ENCODE results near the gene KLK15. TPM values are rescaled to one million over a fixed set of nuclear protein-coding genes. Genes with fewer than 3 reads are reported as not detected.

Gene KLK15
- total and polyA plus RNA-seq, 10 of the 15 experiments (the other 5 are each of a cell fraction or from before 2014, with no cell fraction given) = 0.04 to 0.08 TPM; not detected in 8

DNA sequence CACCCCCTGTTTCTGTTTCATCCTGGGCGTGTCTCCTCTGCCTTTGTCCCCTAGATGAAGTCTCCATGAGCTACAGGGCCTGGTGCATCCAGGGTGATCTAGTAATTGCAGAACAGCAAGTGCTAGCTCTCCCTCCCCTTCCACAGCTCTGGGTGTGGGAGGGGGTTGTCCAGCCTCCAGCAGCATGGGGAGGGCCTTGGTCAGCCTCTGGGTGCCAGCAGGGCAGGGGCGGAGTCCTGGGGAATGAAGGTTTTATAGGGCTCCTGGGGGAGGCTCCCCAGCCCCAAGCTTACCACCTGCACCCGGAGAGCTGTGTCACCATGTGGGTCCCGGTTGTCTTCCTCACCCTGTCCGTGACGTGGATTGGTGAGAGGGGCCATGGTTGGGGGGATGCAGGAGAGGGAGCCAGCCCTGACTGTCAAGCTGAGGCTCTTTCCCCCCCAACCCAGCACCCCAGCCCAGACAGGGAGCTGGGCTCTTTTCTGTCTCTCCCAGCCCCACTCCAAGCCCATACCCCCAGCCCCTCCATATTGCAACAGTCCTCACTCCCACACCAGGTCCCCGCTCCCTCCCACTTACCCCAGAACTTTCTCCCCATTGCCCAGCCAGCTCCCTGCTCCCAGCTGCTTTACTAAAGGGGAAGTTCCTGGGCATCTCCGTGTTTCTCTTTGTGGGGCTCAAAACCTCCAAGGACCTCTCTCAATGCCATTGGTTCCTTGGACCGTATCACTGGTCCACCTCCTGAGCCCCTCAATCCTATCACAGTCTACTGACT, 21.4 kb upstream of the KLK15 start, which contains the start of gene KLK3:
KLK3 (plus strand) TSS at position 280 of the 775 bp plus-strand sequence; CDS start at position 321, 41 bp downstream.
- H3K27ac ChIP-seq (ENCODE audit: control insufficient read depth, insufficient read depth) = no peak within 1 kb of the TSS
- FAIRE-seq = no peak
- in situ Hi-C loops (cut with MboI) (no loop called here), intact Hi-C loops (cut with micrococcal nuclease; ENCODE audit: unreplicated experiment) (no loop called here)
- SMC1A ChIA-PET (ENCODE audit: uncharacterized antibody, unreplicated experiment) = no interaction called here
- H3K79me2 ChIP-seq (ENCODE audit: control insufficient read depth, insufficient read depth, low read length) = no peaks in the 10 kb centered on the region
- CTCF ChIA-PET = interaction anchor here (1.1 kb wide), 1 partner anchor 67 kb away, joined by 7 read pairs; no protein-coding TSS in a partner anchor
- ATAC-seq = no peak
- no peaks in the 10 kb centered on the region for H3K36me3 ChIP-seq (ENCODE audit: control insufficient read depth in 2 of 2, insufficient read depth in 2 of 2, low read length in 1 of 2)
- no TSS peak for BruUV-seq (replicated peaks)
- no peaks in the 10 kb centered on the region for H4K20me1 ChIP-seq (ENCODE audit: control insufficient read depth, insufficient read depth)
- no peak for DNase-seq (ENCODE audit: low read depth, low spot score)
- RAD21 ChIA-PET (ENCODE audit: unreplicated experiment) = interaction anchor here (0.9 to 1.2 kb wide), 2 partner anchors 27 to 67 kb away, joined by 3 read pairs; no protein-coding TSS in a partner anchor
- POLR2A ChIA-PET = interaction anchor here (1.4 kb wide), 1 partner anchor 9 kb away, joined by 3 read pairs; no protein-coding TSS in a partner anchor
- H3K4me1 ChIP-seq (ENCODE audit: control insufficient read depth, insufficient read depth, low read length) = 0 out of 2 replicates have a peak, but pooled peaks cover 3% of the 10 kb centered on the region
- 21% methylated on average over 9 of the region's 9 CpGs for WGBS (ENCODE audit: insufficient coverage, insufficient replicate concordance, low lambda C conversion rate, missing lambda C conversion rate)
- no peak within 1 kb of the TSS for H2AFZ ChIP-seq (ENCODE audit: control insufficient read depth, low read depth, low read length)
- no peak within 1 kb of the TSS for H3K4me2 ChIP-seq (ENCODE audit: control insufficient read depth, insufficient read depth)
- no peak within 1 kb of the TSS for H3K4me3 ChIP-seq
- H3K9me3 ChIP-seq (replicated peaks; ENCODE audit: control insufficient read depth, insufficient read depth, low read length) = no peaks in the 10 kb centered on the region; the same call in 2 of the 3 replicates
- H3K9ac ChIP-seq (ENCODE audit: control insufficient read depth, insufficient read depth, low read length) = no peak within 1 kb of the TSS
- H3K27me3 ChIP-seq (replicated peaks in 1 of 2; ENCODE audit: control insufficient read depth in 2 of 2, insufficient read depth in 2 of 2, low read length in 1 of 2) = no peaks in the 10 kb centered on the region; a peak in 3 of 4 replicates
- no peak for TF ChIP-seq NFYB (IDR thresholded peaks at IDR 0.05; ENCODE audit: insufficient read depth, low read depth, low read length)
- no peak for TF ChIP-seq KLF5 (IDR thresholded peaks at IDR 0.05; ENCODE audit: partially characterized antibody)
- TF ChIP-seq TCF7 (IDR thresholded peaks at IDR 0.05; ENCODE audit: borderline replicate concordance) = no peak
- TF ChIP-seq, protein P1, sequence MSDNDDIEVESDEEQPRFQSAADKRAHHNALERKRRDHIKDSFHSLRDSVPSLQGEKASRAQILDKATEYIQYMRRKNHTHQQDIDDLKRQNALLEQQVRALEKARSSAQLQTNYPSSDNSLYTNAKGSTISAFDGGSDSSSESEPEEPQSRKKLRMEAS (IDR thresholded peaks at IDR 0.05; ENCODE audit: low read depth, low read length) = no peak
- no peak for TF ChIP-seq RCOR1 (conservative IDR thresholded peaks at IDR 0.05; ENCODE audit: low read depth, low read length)
- TF ChIP-seq TAF1 (IDR thresholded peaks at IDR 0.05; ENCODE audit: borderline replicate concordance, low read depth, low read length) = no peak
- no peak for TF ChIP-seq MYC (IDR thresholded peaks at IDR 0.05; ENCODE audit: insufficient read depth, insufficient read length, insufficient replicate concordance, low read length, severe bottlenecking)
- TF ChIP-seq ZNF592 (IDR thresholded peaks at IDR 0.05) = no peak
- no peak for TF ChIP-seq NRF1 (conservative IDR thresholded peaks at IDR 0.05; ENCODE audit: low read depth, low read length)
- TF ChIP-seq ESRRA (IDR thresholded peaks at IDR 0.05; ENCODE audit: low read length) = no peak
- TF ChIP-seq TARDBP (IDR thresholded peaks at IDR 0.05; ENCODE audit: borderline replicate concordance) = no peak
- no peak for TF ChIP-seq BMI1 (IDR thresholded peaks at IDR 0.05; ENCODE audit: borderline replicate concordance)
- no peak for TF ChIP-seq SIX5 (IDR thresholded peaks at IDR 0.05; ENCODE audit: low read depth, low read length, severe bottlenecking)
- no peak for TF ChIP-seq ZBTB11 (CRISPR knock-in tag; IDR thresholded peaks at IDR 0.05)
- TF ChIP-seq KDM1A (IDR thresholded peaks at IDR 0.05; ENCODE audit: borderline replicate concordance) = no peak
- TF ChIP-seq SMAD5 (IDR thresholded peaks at IDR 0.05; ENCODE audit: low read depth) = no peak
- TF ChIP-seq IRF4 (IDR thresholded peaks at IDR 0.05; ENCODE audit: low read depth, low read length) = no peak
